Muscle of leg (tissue), 9 donors: ENCODE measurements around the gene SLC26A4. TPM values are rescaled to one million over a fixed set of nuclear protein-coding genes. Genes with fewer than 3 reads are reported as not detected.

Source experiments
- polyA plus RNA-seq, 8 donors: library from polyadenylated mRNA; unstranded; fragments of 120-200 nt; gene quantifications; one replicate each; pipeline versions ENCODE4 v1.2.1 to v1.2.3, GENCODE V29; 2013; ENCODE audit warnings: inconsistent platforms in 1 of 8, low replicate concordance in 1 of 8; ENCODE audit not compliant: insufficient read length in 8 of 8, insufficient read depth in 1 of 8
- total RNA-seq: library from RNA; stranded (reverse); fragments of 120-200 nt; gene quantifications from one replicate; pipeline ENCODE4 v1.2.4, GENCODE V29; 2013

The SLC26A4 gene
- total and polyA plus RNA-seq, 9 donors = 0.41 to 1.1 (median 0.55) TPM

Other genes with a start within 250 kb of the SLC26A4 start
- 0.04 TPM for gene GPR22, start 190.8 kb upstream of the SLC26A4 start, total RNA-seq
- under 1 TPM in 5 of 8 donors, not detected in 3; 0.10 to 0.15 (median 0.13) TPM for gene GPR22, start 190.8 kb upstream of the SLC26A4 start, polyA plus RNA-seq
- gene COG5, start 96.9 kb upstream of the SLC26A4 start, total RNA-seq = 45.5 TPM
- 10 to 100 TPM; 19.5 to 30.2 (median 25.4) TPM for gene COG5, start 96.9 kb upstream of the SLC26A4 start, polyA plus RNA-seq
- gene DUS4L, start 96.9 kb upstream of the SLC26A4 start, total RNA-seq = 6.8 TPM
- gene DUS4L, start 96.9 kb upstream of the SLC26A4 start, polyA plus RNA-seq = 1 to 10 TPM; 5.0 to 7.6 (median 6.7) TPM
- gene BCAP29, start 80.6 kb upstream of the SLC26A4 start, total RNA-seq = 45.9 TPM
- 10 to 100 TPM; 38.9 to 53.3 (median 43.5) TPM for gene BCAP29, start 80.6 kb upstream of the SLC26A4 start, polyA plus RNA-seq
- 13.9 TPM for gene CBLL1, start 83.3 kb downstream of the SLC26A4 start, total RNA-seq
- 10 to 100 TPM; 14.0 to 21.2 (median 17.3) TPM for gene CBLL1, start 83.3 kb downstream of the SLC26A4 start, polyA plus RNA-seq
- not detected for gene SLC26A3, start 142.4 kb downstream of the SLC26A4 start, total RNA-seq
- gene SLC26A3, start 142.4 kb downstream of the SLC26A4 start, polyA plus RNA-seq = 10 to 100 TPM in 1 of 8 donors, 1 to 10 TPM in 1, under 1 TPM in 3, not detected in 3; 0.07 to 10.8 (median 0.14) TPM
- 42.6 TPM for gene DLD, start 230.4 kb downstream of the SLC26A4 start, total RNA-seq
- gene DLD, start 230.4 kb downstream of the SLC26A4 start, polyA plus RNA-seq = 10 to 100 TPM; 73.1 to 90.3 (median 79.4) TPM